ENCODE measurements around the gene LIN28B.
"Not testable (repeated sequence)": the region's sequence is repeated elsewhere in the genome, so short reads cannot be mapped to it uniquely, and the experiment has no call there.

The LIN28B gene

GRCh38 chr6:105075210-105075609 lies 118.3 kb downstream of the LIN28B start:
- DNase-seq: no peak

- DNase-seq: not testable (repeated sequence)
These were observed 119.5 kb downstream of the LIN28B start for GRCh38 chr6:105076418-105076817.

DNA sequence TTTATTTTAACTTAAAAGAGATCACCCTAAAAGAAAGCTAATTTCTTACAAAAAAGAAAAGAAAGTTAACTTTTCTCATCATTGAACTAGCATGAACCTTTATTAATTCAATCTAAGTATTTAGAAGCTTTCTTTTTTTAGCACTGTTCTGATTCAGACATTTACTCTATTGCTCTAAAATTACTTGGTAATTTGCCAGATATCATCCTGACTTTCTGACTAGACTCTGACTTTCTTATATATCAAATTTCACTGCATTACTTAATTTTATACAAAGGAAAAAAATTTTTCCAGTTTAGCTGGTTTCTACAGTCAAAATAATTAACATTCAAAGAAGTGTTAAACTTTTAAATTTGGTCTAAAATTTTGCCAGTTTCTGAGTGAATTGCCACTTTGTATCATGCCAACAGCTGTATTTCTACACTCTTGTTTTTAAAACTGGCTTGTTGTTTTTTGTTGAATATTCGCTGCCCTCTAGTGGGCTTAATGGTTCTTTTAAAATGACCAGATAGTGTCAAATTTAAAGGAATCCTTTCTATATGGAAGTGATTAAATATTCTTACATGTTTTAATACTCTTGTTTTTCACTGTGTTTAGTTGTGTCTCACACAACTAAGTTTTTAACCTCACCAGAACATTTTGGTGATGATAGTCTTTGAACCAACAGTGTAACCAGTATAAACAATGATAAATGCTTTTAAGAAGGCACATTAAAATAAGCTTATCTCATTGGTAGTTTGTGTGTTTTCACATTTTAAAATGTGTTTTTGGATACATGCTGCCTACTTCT lies 120.9 kb downstream of the LIN28B start:
- no peak for DNase-seq

GRCh38 chr6:105078386-105078708 lies 121.4 kb downstream of the LIN28B start:
- DNase-seq: no peak

GRCh38 chr6:105080279-105080678 lies 123.4 kb downstream of the LIN28B start:
- no peak for DNase-seq

- DNase-seq: not testable (repeated sequence)
These were observed 124.8 kb downstream of the LIN28B start for GRCh38 chr6:105081662-105082061.

DNA sequence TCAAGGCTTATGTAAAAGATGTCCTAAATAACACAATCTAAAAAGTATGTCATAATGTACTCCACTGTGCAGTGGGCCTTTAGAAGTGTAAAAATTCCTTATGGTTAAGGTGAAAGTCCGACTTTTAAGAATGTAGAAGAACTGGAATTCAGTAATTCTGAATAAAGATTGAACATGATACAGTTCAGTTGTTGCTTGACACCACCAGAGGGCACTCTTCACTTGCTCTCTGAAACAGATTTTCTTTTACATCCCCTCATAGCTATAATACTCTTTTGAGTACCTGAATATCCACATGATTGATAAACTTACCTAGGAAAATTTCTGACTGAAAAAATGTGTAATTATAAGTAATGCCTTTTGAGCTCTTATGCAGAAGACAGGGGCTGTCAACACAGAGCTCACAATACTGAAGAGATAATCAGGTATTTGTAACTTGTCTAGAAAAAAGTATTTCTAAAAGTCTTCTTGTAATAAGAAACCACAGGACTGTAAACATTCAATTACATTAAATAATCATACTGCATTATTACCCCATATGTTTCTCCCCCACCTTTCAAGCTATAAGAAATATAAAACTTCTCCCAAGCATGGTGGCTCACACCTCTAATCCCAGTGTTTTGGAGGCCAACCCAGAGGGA lies 130.8 kb downstream of the LIN28B start:
- peak; percentile 38 for DNase-seq

- DNase-seq: no peak
These were observed 134.4 kb downstream of the LIN28B start for GRCh38 chr6:105091140-105091829.

- no peak for DNase-seq
These were observed 137.3 kb downstream of the LIN28B start for GRCh38 chr6:105094133-105094640.

- no peak for DNase-seq
These were observed 138.2 kb downstream of the LIN28B start for GRCh38 chr6:105095139-105095538.

GRCh38 chr6:105097288-105097687 lies 140.4 kb downstream of the LIN28B start:
- DNase-seq: no peak

DNA sequence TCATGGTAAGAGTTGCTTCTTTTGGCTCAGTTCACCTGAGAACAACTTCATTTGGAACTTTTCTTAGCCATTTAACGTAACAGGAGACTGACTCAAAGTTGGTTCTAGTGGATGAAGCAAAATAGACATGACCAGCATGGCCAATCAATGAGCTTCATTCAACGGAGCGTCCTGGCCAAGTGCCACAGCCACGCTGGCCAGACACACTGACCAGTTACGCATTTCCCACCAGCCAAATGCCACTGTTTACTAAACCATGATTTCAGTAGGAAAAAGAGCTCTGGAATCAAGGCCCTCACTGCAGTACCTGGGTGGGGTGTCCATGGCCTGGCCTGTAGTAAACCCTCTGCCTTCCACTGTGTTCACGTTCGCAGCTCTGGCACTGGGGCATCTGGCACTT lies 142.5 kb downstream of the LIN28B start:
- no peak for DNase-seq

DNA sequence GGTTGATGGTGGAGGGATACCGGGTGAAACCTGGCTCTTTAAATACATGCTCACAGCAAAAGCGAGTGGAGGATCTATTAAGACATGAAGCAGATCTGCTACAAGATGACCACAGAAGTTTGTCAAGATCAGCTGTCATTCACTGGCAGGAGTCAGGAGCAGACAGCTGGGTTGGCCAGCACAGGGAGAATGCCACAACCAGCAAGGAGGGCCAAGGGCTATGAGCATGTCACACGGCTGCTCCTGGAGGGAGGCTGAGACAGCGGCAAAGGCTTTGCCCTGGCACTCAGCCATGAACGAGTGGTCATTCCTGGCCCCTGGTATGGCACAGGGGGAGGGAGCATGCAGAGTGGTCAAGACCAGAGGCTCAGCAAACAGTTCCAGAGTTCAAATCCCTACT lies 145.3 kb downstream of the LIN28B start:
- no peak for DNase-seq

DNA sequence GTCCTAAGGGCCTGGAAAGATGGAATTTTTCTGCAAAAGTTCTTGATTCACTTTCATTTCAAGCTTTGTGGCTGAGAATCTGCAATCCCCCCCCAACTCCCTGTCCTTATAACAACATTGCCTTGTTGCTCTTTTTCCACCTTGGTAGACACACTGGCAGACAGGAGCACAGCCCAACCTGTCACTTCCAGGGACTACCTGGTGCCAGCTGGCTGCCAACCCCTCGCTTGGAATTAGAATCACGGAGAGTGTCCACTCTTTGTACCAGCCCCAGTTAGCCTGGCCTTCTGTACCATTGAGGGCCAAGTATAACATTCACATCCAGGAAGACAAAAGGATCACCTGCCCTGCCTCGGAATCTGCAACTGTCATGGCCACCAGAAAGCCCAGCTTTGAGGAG lies 148.2 kb downstream of the LIN28B start:
- DNase-seq: no peak

- no peak for DNase-seq
These were observed 149.4 kb downstream of the LIN28B start for GRCh38 chr6:105106260-105106659.

DNA sequence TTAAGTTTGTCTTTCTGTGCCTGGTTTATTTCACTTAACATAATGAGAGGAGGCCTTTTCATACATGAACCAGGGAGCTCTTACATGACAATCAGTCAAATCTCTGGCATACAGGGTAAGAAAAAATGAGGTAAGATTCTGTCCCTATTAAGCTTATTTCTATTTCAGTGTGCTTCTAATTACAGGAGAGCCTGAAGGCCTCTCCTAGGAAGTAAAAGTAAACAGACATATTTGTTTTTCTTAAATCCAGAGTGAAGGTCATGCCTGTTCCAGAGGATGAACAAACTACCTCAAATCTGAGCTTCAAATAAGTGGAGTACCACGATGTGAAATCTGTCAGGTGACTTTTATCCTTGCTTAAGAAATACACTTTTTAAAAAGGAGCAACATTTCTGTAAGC lies 150.3 kb downstream of the LIN28B start:
- no peak for DNase-seq

GRCh38 chr6:105108631-105109262 lies 151.8 kb downstream of the LIN28B start:
- DNase-seq: no peak

DNA sequence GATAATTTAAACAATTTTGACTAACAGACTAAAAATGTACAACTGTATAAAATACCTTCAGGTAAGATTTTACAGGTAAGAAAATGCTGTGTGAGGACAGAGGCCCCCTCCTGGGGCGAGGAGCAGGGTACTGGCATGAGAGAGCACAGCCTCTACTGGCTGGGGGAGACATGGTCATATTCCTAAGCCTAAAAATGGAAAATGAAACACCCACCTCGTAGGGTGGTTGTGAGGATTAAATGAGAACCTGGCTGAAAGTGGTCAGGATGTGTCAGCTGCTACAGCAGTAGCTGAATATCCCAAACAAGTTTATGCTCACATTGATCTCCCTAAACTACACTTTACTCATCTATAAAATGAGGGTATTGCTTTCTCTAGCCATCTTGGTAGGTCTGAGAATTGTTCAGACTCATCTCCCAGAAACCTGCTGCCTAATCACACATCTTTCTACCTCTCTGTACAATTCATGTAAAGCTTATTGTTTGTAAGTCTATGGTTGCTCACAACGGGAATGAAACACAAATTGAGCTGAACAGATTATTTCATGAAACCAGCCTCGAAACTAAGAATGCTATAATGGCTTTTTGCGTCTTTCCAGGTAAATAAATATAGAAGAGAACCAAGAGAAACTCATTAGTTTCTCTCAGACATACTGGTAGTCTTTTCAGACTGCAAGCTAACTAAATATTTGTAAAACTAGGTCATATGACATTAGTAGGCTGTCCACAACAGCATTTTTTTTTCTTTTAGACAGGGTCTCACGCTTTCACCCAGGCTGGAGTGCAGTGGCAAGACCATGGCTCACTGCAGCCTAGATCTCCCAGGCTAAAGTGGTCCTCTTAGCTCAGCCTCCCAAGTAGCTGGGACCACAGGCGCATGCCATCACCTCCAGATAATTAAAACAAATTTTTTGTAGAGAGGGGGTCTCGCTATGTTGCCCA lies 153.3 kb downstream of the LIN28B start:
- DNase-seq: no peak

GRCh38 chr6:105111105-105111504 lies 154.2 kb downstream of the LIN28B start:
- no peak for DNase-seq

GRCh38 chr6:105111871-105112270 lies 155.0 kb downstream of the LIN28B start:
- no peak for DNase-seq

- no peak for DNase-seq
These were observed 155.7 kb downstream of the LIN28B start for GRCh38 chr6:105112577-105112976.

DNA sequence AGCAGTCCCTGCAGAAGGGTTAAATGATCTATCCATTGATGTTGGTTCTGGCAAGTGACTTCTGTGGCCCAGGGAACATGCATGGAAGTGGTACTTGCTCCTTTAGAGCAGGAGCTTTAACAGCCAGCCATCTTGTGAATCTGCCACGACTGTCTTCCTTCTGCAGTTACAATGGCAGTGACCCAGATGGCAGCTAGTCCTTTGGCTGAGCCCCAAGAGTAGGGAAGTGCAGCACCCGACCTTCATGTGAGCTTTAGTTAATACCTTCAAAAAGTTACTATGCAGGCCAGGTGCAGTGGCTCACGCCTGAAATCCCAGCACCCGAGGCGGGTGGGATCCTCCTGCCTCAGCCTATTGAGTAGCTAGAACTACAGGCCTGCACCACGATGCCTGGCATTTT lies 156.5 kb downstream of the LIN28B start:
- no peak for DNase-seq

All from NCI-H1048 (cell line).